Sigmoid colon (tissue), 4 donors: ENCODE results near the gene ZCCHC14.
"Not testable (repeated sequence)": the region's sequence is repeated elsewhere in the genome, so short reads cannot be mapped to it uniquely, and the experiment has no call there.

Source experiments
- CTCF ChIP-seq, 4 experiments: fragments of 450-650 bp in 3 of 4; fragments of 200-600 bp in 1 of 4; IDR thresholded peaks; one replicate each; pipeline ENCODE4 v1.5.1; 2016 to 2019; ENCODE audit warnings: antibody characterized with exemption in 4 of 4, mild to moderate bottlenecking in 3 of 4, moderate library complexity in 2 of 4
- POLR2AphosphoS5 ChIP-seq, 4 donors: sonication (generic); formaldehyde crosslinking; IDR thresholded peaks; one replicate each; pipeline ENCODE4 v1.6.1; 2017; ENCODE audit warnings: antibody characterized with exemption in 4 of 4

GRCh38 chr16:87503232-87503937, 10.6 kb upstream of the ZCCHC14 start:
- not testable (repeated sequence) for TF ChIP-seq CTCF, POLR2AphosphoS5 (IDR thresholded peaks at IDR 0.05)
